OCI-LY3 (cell line): ENCODE measurements around the gene TBPL1.

Source experiments
- H2AFZ ChIP-seq: fragments of 200-600, 300-600 bp; shearing (Covaris generic); 2 replicates; pipeline ENCODE4 v1.6.0; 2014; ENCODE audit warnings: antibody characterized with exemption, low read depth, low read length
- H3K27ac ChIP-seq: fragments of 200-600, 300-600 bp; sonication (generic); 2 replicates; pipeline ENCODE4 v1.5.1; 2014; ENCODE audit warnings: mild to moderate bottlenecking, low read length, moderate library complexity, mixed read lengths
- H3K27me3 ChIP-seq: fragments of 200-600, 300-600 bp; sonication (generic); 2 replicates; pipeline ENCODE4 v1.6.1; 2014; ENCODE audit warnings: low read depth, low read length, mixed read lengths
- H3K36me3 ChIP-seq: fragments of 200-600, 300-600 bp; sonication (generic); replicated peaks from 2 replicates; pipeline ENCODE3; 2014; ENCODE audit warnings: low read depth, low read length, mixed read lengths
- H3K4me1 ChIP-seq: fragments of 300-600, 200-600 bp; sonication (generic); 2 replicates; pipeline ENCODE4 v1.6.1; 2014; ENCODE audit warnings: low read length, mixed read lengths
- H3K4me2 ChIP-seq: fragments of 200-600, 300-600 bp; sonication (generic); 2 replicates; pipeline ENCODE4 v1.6.1; 2014; ENCODE audit warnings: low read length, mixed read lengths
- H3K4me3 ChIP-seq: fragments of 300-600, 200-600 bp; sonication (generic); 2 replicates; pipeline ENCODE4 v1.5.1; 2014; ENCODE audit warnings: antibody characterized with exemption, mild to moderate bottlenecking, low read length, moderate library complexity
- H3K79me2 ChIP-seq: fragments of 300-600, 200-600 bp; shearing (Covaris generic); 2 replicates; pipeline ENCODE4 v1.6.1; 2014; ENCODE audit warnings: mild to moderate bottlenecking, low read length, mixed read lengths
- H3K9ac ChIP-seq: fragments of 300-600, 200-600 bp; shearing (Covaris generic); 2 replicates; pipeline ENCODE4 v1.6.0; 2014; ENCODE audit warnings: mild to moderate bottlenecking, low read length, moderate library complexity
- H3K9me3 ChIP-seq: fragments of 200-600, 300-600 bp; shearing (Covaris generic); 2 replicates; pipeline ENCODE4 v1.6.1; 2014; ENCODE audit warnings: low read length, mixed read lengths; ENCODE audit not compliant: insufficient read depth
- H4K20me1 ChIP-seq: fragments of 200-600, 300-600 bp; sonication (generic); 2 replicates; pipeline ENCODE4 v1.6.1; 2016; ENCODE audit warnings: low read length, mixed read lengths; ENCODE audit not compliant: insufficient read depth
- CTCF ChIP-seq: fragments of 200-600, 300-600 bp; sonication (generic); IDR thresholded peaks from 2 replicates; pipeline ENCODE4 v1.5.1; 2014; ENCODE audit warnings: antibody characterized with exemption, low read length, low read depth
- EZH2phosphoT487 ChIP-seq: fragments of 200-600 bp; shearing (Covaris generic); IDR thresholded peaks from 2 replicates; pipeline ENCODE4 v1.6.1; 2018; ENCODE audit warnings: antibody characterized with exemption, mixed run types, low read depth

The TBPL1 gene

GRCh38 chr6:134026597-134026996, 73.6 kb downstream of the TBPL1 start:
- H4K20me1 ChIP-seq: no peaks in the 10 kb centered on the region
- H3K4me2 ChIP-seq: no peak overlapping the region
- H3K36me3 ChIP-seq: no peaks in the 10 kb centered on the region
- no peak overlapping the region for H3K27ac ChIP-seq
- H3K9me3 ChIP-seq: no peaks in the 10 kb centered on the region
- no peak overlapping the region for H3K4me3 ChIP-seq
- H3K79me2 ChIP-seq: no peaks in the 10 kb centered on the region
- no peak overlapping the region for H3K9ac ChIP-seq
- H3K27me3 ChIP-seq: no peaks in the 10 kb centered on the region
- H3K4me1 ChIP-seq: no peaks in the 10 kb centered on the region
- TF ChIP-seq EZH2phosphoT487: no peak
- TF ChIP-seq CTCF: no peak
- no peak overlapping the region for H2AFZ ChIP-seq

- no peak overlapping the region for H2AFZ ChIP-seq
- no peak overlapping the region for H3K4me2 ChIP-seq
- H3K4me1 ChIP-seq: no peaks in the 10 kb centered on the region
Measured at GRCh38 chr6:134028438-134028837, 75.4 kb downstream of the TBPL1 start.

GRCh38 chr6:134029495-134030455, 76.8 kb downstream of the TBPL1 start:
- no peak overlapping the region for H3K27ac ChIP-seq
- no peaks in the 10 kb centered on the region for H3K4me1 ChIP-seq

More at GRCh38 chr6:134028438-134028837, 75.4 kb downstream of the TBPL1 start:
- TF ChIP-seq CTCF (no peak), EZH2phosphoT487 (no peak)
- H3K27ac ChIP-seq: no peak overlapping the region
- H3K79me2 ChIP-seq: no peaks in the 10 kb centered on the region
- H3K4me3 ChIP-seq: no peak overlapping the region
- H4K20me1 ChIP-seq: no peaks in the 10 kb centered on the region
- H3K9ac ChIP-seq: no peak overlapping the region
- no peaks in the 10 kb centered on the region for H3K36me3 ChIP-seq
- no peaks in the 10 kb centered on the region for H3K27me3 ChIP-seq
- H3K9me3 ChIP-seq: no peaks in the 10 kb centered on the region

More at GRCh38 chr6:134029495-134030455, 76.8 kb downstream of the TBPL1 start:
- Histone ChIP-seq H3K4me3 (no peak overlapping the region), H3K27me3 (no peaks in the 10 kb centered on the region), H3K4me2 (no peak overlapping the region), H3K9me3 (no peaks in the 10 kb centered on the region), H3K79me2 (no peaks in the 10 kb centered on the region), H3K36me3 (no peaks in the 10 kb centered on the region), H4K20me1 (no peaks in the 10 kb centered on the region), H3K9ac (no peak overlapping the region), H2AFZ (no peak overlapping the region)
- no peak for TF ChIP-seq EZH2phosphoT487
- no peak for TF ChIP-seq CTCF
